Non-pigmented ciliary epithelial cell (primary cell): ENCODE results near the gene TMEM119.

ENCODE experiments used
- DNase-seq: peaks from one replicate; pipeline ENCODE4 v3.0.0-alpha.2; 2010; ENCODE audit warnings: low read depth

The TMEM119 gene

DNA sequence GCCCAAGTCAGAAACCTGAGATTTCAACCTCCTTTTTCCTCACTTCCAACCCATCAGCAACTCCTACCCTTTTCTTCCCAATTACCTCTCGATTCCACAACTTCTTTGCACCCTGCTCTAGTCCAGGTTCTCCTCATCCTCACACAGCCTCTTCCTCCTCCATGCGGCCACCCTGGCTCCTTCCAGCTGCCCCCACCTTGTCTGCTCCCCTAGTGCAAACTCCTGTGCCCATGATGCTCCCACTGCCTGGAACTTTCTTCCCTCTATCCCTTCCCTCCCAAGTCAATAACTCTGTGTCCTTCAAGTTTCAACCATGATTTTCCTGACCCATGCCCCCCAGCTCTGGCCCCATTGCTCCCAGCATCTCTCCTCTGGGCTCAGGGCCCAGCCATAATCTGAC, 18.5 kb upstream of the TMEM119 start:
- DNase-seq, result no peak

GRCh38 chr12:108615918-108616317, 18.0 kb upstream of the TMEM119 start:
- DNase-seq, result no peak

GRCh38 chr12:108614639-108615038, 16.8 kb upstream of the TMEM119 start:
- no peak for DNase-seq

- no peak for DNase-seq
Measured at GRCh38 chr12:108614041-108614440, 16.2 kb upstream of the TMEM119 start.

DNA sequence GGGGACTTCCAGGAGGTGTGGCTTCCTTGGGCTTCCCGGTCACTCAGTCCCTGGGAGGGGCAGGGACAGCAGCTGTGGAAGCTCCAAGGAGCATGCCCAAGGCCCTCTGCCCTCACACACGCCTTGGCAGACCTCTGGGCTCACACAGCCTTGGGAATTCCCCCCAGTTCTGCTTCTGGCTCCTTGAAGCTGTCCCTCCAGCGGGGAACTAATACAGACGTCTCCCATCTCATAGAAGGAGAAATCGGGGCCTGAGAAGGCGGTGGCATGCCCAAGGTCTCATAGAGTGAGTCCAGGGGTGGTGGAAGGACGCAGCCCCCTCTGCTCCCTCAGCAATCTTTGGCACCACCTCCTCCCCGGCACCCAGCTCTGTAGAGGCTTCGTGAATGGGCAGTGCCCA, 15.7 kb upstream of the TMEM119 start:
- no peak for DNase-seq

- DNase-seq, result no peak
Measured at GRCh38 chr12:108612788-108613282, 15.0 kb upstream of the TMEM119 start.

- DNase-seq, result peak; percentile 56
Measured at GRCh38 chr12:108611884-108612415, 14.1 kb upstream of the TMEM119 start.

- no peak for DNase-seq
Measured at GRCh38 chr12:108610856-108611605, 13.1 kb upstream of the TMEM119 start.

DNA sequence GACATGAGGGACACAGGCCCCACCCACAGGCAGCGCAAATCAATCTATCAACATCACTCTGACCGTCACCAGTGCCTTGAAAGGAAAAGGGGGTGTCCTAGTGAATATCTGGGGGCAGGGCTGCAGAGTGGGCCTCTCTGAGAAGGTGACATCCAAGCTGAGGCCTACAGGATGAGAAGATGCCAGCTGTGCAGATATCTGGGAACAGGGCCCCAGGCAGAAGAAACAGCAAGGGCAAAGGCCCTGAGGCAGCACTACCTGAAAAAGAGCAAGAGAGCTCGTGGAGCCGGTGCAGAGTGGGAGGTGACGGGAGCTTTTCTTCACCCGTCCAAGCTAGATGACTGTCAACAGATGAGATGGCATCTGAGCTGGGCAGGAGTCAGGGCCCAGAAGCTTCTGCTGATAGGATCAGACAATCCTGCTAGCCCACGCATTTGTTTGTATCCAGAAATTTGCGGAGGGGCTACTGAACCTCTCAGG, 12.5 kb upstream of the TMEM119 start:
- no peak for DNase-seq

DNA sequence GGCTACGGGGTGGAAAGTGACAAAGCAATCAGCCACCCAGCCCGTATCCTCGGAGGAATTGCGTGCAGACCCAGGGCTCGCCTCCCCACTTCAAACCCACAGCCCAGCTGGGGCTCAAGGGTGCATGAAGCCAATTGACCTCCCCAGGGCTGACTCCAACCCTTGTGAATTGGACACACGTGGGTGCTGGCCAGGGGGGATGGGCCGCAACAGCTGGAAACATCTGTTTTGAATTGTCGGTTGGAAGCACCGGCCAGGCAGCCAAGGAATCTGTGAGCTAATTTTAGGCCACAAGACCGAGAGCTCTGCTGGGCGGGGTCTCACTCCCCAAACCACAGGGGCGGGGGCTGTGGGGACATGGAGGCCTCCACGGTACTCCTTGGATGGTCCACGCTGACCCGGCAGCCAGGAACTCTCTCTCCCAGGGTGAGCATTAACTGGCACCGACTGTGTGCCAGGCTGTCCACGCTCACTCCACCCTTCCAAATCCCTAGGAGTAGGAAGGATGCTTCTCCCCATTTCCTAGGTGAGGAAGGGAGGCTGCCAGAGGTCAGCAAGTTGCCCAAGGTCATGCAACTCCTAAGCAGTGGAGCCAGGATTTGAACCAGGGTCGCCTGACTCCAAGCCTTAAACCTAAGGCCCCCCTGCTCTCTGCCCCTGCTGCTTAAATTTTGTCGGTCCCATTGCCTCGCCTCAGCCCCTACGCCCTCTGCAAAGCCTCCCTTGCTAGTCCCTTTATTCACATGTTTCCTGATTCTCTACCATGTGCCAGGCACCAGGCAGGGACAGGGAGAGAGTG, 11.9 kb upstream of the TMEM119 start:
- DNase-seq, result no peak

- DNase-seq, result no peak
Measured at GRCh38 chr12:108608616-108609015, 10.7 kb upstream of the TMEM119 start.

- DNase-seq, result no peak
Measured at GRCh38 chr12:108607981-108608600, 10.2 kb upstream of the TMEM119 start.

- DNase-seq, result no peak
Measured at GRCh38 chr12:108606492-108606891, 8.6 kb upstream of the TMEM119 start.

- DNase-seq, result no peak
Measured at GRCh38 chr12:108605690-108606406, 8.0 kb upstream of the TMEM119 start.

DNA sequence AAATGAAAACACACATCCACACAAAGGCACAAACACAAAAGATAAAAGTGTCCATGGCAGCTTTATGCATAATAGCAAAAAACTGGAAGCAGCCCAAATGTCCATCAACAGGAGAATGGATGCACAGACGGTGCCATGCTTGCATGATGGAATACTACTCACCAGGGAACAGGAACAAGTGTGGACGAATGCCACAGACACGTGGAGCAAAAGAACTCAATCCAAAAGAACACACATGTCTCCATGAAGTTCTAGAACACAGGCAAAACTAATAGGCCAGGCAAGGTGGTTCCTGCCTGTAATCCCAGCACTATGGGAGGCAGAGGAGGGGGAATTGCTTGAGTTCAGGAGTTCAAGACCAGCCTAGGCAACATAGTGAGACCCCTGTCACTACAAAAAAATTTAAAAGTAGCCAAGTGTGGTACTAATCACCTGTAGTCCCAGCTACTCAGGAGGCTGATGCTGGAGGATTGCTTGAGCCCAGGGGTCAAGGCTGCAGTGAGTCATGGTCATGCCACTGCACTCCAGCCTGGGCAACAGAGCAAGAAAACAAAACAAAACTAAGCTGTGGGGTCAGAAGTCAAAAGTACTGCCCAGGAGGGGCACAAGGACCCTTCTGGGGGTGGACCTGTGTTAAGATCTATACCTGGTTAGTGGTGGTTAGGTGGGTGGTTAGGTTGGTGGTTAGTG, 7.3 kb upstream of the TMEM119 start:
- no peak for DNase-seq

DNA sequence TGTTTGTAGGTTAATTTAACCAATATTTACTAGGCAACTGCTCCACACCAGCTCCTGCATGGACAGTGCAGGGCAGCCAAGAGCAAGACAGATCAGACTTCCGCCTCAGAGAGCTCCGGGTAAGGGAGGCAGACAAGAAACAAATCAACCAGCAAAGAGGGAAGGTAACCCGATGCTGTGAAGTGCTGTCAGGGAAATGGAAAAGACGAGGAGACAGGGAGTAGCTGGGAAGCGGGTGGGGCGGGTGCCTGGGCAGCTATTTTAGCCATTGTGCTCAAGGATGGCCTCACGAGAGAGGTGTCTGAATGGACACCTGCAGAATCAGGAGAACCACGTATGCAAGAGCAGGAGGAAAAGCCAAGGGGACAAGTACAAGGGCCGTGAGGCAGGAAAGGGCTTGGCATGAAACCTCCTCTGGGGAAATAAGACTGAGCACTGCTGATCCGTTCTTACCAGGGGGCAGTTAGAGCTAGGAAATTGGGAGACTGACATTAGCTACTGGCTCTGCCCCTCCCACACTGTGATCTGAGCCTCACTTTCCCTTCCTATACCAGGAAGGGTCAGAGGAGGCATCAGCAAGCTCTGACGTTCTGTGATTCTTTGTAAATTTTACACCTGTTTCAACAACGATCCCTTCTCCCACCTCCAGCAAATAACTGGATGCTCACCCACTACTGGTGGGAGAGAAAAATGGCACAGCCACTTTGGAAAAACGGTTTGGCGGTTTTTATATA, 6.5 kb upstream of the TMEM119 start:
- no peak for DNase-seq

GRCh38 chr12:108603743-108604142, 5.9 kb upstream of the TMEM119 start:
- no peak for DNase-seq

DNA sequence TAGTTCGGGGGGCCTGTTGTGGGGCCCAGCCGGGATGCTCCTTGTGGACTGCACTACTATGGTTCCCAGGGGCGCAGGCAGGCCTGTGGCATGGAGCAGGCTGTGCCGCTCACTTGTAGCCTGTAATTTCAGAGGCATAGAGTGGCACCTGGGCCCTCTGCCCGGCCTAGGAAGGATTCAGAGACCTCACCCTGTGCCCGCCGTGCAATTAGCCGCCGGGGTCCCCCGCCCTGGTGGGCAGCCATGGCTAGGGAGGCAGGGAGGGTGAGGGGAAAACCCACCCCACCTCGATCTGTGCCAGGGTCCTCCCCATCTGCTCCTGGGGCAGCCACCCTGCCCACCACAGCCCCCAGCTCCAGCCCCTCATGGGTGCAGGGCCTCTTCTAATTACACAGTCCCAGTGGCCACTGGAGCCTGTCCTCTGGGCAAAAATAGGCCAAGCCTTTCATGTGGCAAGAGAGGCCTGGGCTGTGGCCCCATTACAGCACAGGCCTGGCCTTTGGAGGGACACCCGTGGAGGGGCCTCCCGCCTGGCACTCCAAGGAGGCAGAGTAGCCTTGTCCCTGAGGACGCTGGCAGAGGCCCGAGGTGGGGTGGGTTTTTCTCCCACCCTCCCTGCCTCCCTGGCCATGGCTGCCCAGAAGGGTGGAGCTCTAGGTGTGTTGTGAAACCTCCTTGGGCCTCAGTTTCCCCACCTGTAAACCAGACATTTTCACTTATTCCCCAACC, 5.3 kb upstream of the TMEM119 start:
- DNase-seq, result no peak

- DNase-seq, result no peak
Measured at GRCh38 chr12:108602209-108602705, 4.4 kb upstream of the TMEM119 start.

DNA sequence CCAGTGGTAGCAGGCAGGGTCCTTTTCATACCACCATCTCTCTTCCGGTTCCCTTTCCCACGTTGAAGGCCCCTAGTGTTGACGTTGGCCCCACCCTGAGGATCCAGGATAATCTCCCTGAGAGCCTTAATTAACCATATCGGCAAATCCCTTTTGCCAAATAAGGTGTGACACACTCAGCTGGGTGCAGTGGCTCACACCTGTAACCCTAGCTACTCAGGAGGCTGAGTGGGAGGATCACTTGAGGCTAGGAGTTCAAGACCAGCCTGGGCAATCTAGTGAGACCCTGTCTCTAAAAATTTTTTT, 2.8 kb upstream of the TMEM119 start:
- no peak for DNase-seq
